Osteocyte (in vitro differentiated cells): ENCODE measurements around the gene MORF4L1. TPM values are rescaled to one million over a fixed set of nuclear protein-coding genes. Genes with fewer than 3 reads are reported as not detected.

Experiments used
- DNase-seq: peaks from one replicate; pipeline ENCODE4 v3.0.0; 2021; ENCODE audit warnings: mixed read lengths; ENCODE audit not compliant: unreplicated experiment; ENCODE audit errors: extremely low spot score
- H3K27ac Mint-ChIP-seq: one replicate; pipeline ENCODE4 v1.8.0; 2021; ENCODE audit warnings: mild to moderate bottlenecking, mixed read lengths; ENCODE audit not compliant: unreplicated experiment
- H3K27me3 Mint-ChIP-seq: one replicate; pipeline ENCODE4 v1.8.0; 2021; ENCODE audit warnings: mixed read lengths; ENCODE audit not compliant: unreplicated experiment
- H3K36me3 Mint-ChIP-seq: one replicate; pipeline ENCODE4 v1.8.0; 2021; ENCODE audit warnings: mixed read lengths; ENCODE audit not compliant: unreplicated experiment
- H3K4me1 Mint-ChIP-seq: one replicate; pipeline ENCODE4 v1.8.0; 2021; ENCODE audit warnings: mixed read lengths; ENCODE audit not compliant: unreplicated experiment
- H3K4me3 Mint-ChIP-seq: one replicate; pipeline ENCODE4 v1.8.0; 2021; ENCODE audit warnings: mild to moderate bottlenecking, moderate library complexity, mixed read lengths; ENCODE audit not compliant: unreplicated experiment
- H3K9me3 Mint-ChIP-seq: one replicate; pipeline ENCODE4 v1.8.0; 2021; ENCODE audit warnings: mixed read lengths; ENCODE audit not compliant: unreplicated experiment
- total RNA-seq: library from RNA; stranded (reverse); gene quantifications from 2 replicates; pipeline ENCODE4 v1.2.1, GENCODE V29; 2021
- TF ChIP-seq, protein P1 (sequence below): fragments of 200-600 bp; sonication (generic); IDR thresholded peaks from 2 replicates; pipeline ENCODE4 v1.5.0; 2021; ENCODE audit warnings: antibody characterized with exemption, mild to moderate bottlenecking, moderate library complexity

The MORF4L1 gene
- total RNA-seq, 1 donor from 2014 or later: 488 TPM

GRCh38 chr15:78931439-78932257, 59.0 kb downstream of the MORF4L1 start:
- H3K27me3 Mint-ChIP-seq: peaks cover 12% of the 10 kb centered on the region
- H3K36me3 Mint-ChIP-seq: peaks cover 2% of the 10 kb centered on the region
- no peaks in the 10 kb centered on the region for H3K9me3 Mint-ChIP-seq
- no peak overlapping the region for H3K4me3 Mint-ChIP-seq
- H3K27ac Mint-ChIP-seq: no peak overlapping the region
- DNase-seq: no peak
- TF ChIP-seq, protein P1, sequence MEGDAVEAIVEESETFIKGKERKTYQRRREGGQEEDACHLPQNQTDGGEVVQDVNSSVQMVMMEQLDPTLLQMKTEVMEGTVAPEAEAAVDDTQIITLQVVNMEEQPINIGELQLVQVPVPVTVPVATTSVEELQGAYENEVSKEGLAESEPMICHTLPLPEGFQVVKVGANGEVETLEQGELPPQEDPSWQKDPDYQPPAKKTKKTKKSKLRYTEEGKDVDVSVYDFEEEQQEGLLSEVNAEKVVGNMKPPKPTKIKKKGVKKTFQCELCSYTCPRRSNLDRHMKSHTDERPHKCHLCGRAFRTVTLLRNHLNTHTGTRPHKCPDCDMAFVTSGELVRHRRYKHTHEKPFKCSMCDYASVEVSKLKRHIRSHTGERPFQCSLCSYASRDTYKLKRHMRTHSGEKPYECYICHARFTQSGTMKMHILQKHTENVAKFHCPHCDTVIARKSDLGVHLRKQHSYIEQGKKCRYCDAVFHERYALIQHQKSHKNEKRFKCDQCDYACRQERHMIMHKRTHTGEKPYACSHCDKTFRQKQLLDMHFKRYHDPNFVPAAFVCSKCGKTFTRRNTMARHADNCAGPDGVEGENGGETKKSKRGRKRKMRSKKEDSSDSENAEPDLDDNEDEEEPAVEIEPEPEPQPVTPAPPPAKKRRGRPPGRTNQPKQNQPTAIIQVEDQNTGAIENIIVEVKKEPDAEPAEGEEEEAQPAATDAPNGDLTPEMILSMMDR: no peak
- peaks cover 6% of the 10 kb centered on the region for H3K4me1 Mint-ChIP-seq

GRCh38 chr15:78932258-78932808, 59.6 kb downstream of the MORF4L1 start:
- H3K36me3 Mint-ChIP-seq: no peaks in the 10 kb centered on the region
- H3K27me3 Mint-ChIP-seq: peaks cover 12% of the 10 kb centered on the region
- H3K9me3 Mint-ChIP-seq: no peaks in the 10 kb centered on the region
- peaks cover 6% of the 10 kb centered on the region for H3K4me1 Mint-ChIP-seq
- TF ChIP-seq, protein P1: no peak
- no peak for DNase-seq
- H3K4me3 Mint-ChIP-seq: no peak overlapping the region
- H3K27ac Mint-ChIP-seq: no peak overlapping the region

GRCh38 chr15:78933187-78933822, 60.6 kb downstream of the MORF4L1 start:
- no peak overlapping the region for H3K27ac Mint-ChIP-seq

GRCh38 chr15:78933823-78934654, 61.3 kb downstream of the MORF4L1 start:
- Mint-ChIP-seq H3K9me3 (no peaks in the 10 kb centered on the region), H3K36me3 (no peaks in the 10 kb centered on the region), H3K4me1 (peaks cover 6% of the 10 kb centered on the region), H3K27me3 (peaks cover 16% of the 10 kb centered on the region), H3K4me3 (no peak overlapping the region), H3K27ac (no peak overlapping the region)
- TF ChIP-seq, protein P1: no peak
- no peak for DNase-seq

More at GRCh38 chr15:78933187-78933822, 60.6 kb downstream of the MORF4L1 start:
- Mint-ChIP-seq H3K4me1 (peaks cover 6% of the 10 kb centered on the region), H3K36me3 (no peaks in the 10 kb centered on the region), H3K4me3 (no peak overlapping the region), H3K27me3 (peaks cover 13% of the 10 kb centered on the region), H3K9me3 (no peaks in the 10 kb centered on the region)
- TF ChIP-seq, protein P1: no peak
- DNase-seq: no peak
